Measurements from ENCODE around the gene TBC1D5.
"Not testable (repeated sequence)": the region's sequence is repeated elsewhere in the genome, so short reads cannot be mapped to it uniquely, and the experiment has no call there.

The TBC1D5 gene

GRCh38 chr3:17557749-17558463 is 184.5 kb downstream of the TBC1D5 start:
- Mint-ChIP-seq H3K4me1 (ENCODE audit: low read depth) (peaks cover 5% of the 10 kb centered on the region), H3K9me3 (no peaks in the 10 kb centered on the region), H3K27me3 (no peaks in the 10 kb centered on the region), H3K27ac (no peak overlapping the region), H3K36me3 (ENCODE audit: low read depth) (peaks cover 18% of the 10 kb centered on the region), H3K4me3 (no peak overlapping the region)
- DNase-seq, result no peak

GRCh38 chr3:17555525-17555924 is 186.9 kb downstream of the TBC1D5 start:
- no peak for DNase-seq
- H3K9me3 Mint-ChIP-seq, result no peaks in the 10 kb centered on the region
- no peak overlapping the region for H3K27ac Mint-ChIP-seq
- no peaks in the 10 kb centered on the region for H3K27me3 Mint-ChIP-seq
- peaks cover 12% of the 10 kb centered on the region for H3K36me3 Mint-ChIP-seq (ENCODE audit: low read depth)
- H3K4me3 Mint-ChIP-seq, result no peak overlapping the region
- peaks cover 9% of the 10 kb centered on the region for H3K4me1 Mint-ChIP-seq (ENCODE audit: low read depth)

GRCh38 chr3:17554078-17554477 is 188.4 kb downstream of the TBC1D5 start:
- no peaks in the 10 kb centered on the region for H3K9me3 Mint-ChIP-seq
- no peak for DNase-seq
- H3K27ac Mint-ChIP-seq, result no peak overlapping the region
- H3K36me3 Mint-ChIP-seq (ENCODE audit: low read depth), result peaks cover 7% of the 10 kb centered on the region
- H3K4me3 Mint-ChIP-seq, result no peak overlapping the region
- H3K27me3 Mint-ChIP-seq, result no peaks in the 10 kb centered on the region
- peaks cover 9% of the 10 kb centered on the region for H3K4me1 Mint-ChIP-seq (ENCODE audit: low read depth)

GRCh38 chr3:17553080-17553479 is 189.4 kb downstream of the TBC1D5 start:
- Mint-ChIP-seq H3K9me3 (no peaks in the 10 kb centered on the region), H3K27ac (no peak overlapping the region), H3K4me1 (ENCODE audit: low read depth) (peaks cover 9% of the 10 kb centered on the region), H3K4me3 (no peak overlapping the region), H3K36me3 (ENCODE audit: low read depth) (peaks cover 7% of the 10 kb centered on the region), H3K27me3 (no peaks in the 10 kb centered on the region)
- no peak for DNase-seq

GRCh38 chr3:17552351-17552750 is 190.1 kb downstream of the TBC1D5 start:
- DNase-seq, result no peak
- H3K9me3 Mint-ChIP-seq, result no peaks in the 10 kb centered on the region
- no peak overlapping the region for H3K27ac Mint-ChIP-seq
- no peak overlapping the region for H3K4me3 Mint-ChIP-seq
- H3K36me3 Mint-ChIP-seq (ENCODE audit: low read depth), result peaks cover 7% of the 10 kb centered on the region
- H3K4me1 Mint-ChIP-seq (ENCODE audit: low read depth), result peaks cover 6% of the 10 kb centered on the region
- no peaks in the 10 kb centered on the region for H3K27me3 Mint-ChIP-seq

- Mint-ChIP-seq H3K4me3 (no peak overlapping the region), H3K27me3 (no peaks in the 10 kb centered on the region), H3K27ac (no peak overlapping the region), H3K9me3 (no peaks in the 10 kb centered on the region), H3K4me1 (ENCODE audit: low read depth) (peaks cover 6% of the 10 kb centered on the region), H3K36me3 (ENCODE audit: low read depth) (peaks cover 7% of the 10 kb centered on the region)
- DNase-seq, result no peak
Measured at GRCh38 chr3:17551895-17552294, 190.5 kb downstream of the TBC1D5 start.

GRCh38 chr3:17551333-17551732 is 191.1 kb downstream of the TBC1D5 start:
- Mint-ChIP-seq H3K4me1 (ENCODE audit: low read depth) (peaks cover 6% of the 10 kb centered on the region), H3K9me3 (no peaks in the 10 kb centered on the region)

GRCh38 chr3:17550624-17551023 is 191.8 kb downstream of the TBC1D5 start:
- H3K9me3 Mint-ChIP-seq, result no peaks in the 10 kb centered on the region
- peaks cover 6% of the 10 kb centered on the region for H3K4me1 Mint-ChIP-seq (ENCODE audit: low read depth)
- H3K4me3 Mint-ChIP-seq, result no peak overlapping the region
- peaks cover 3% of the 10 kb centered on the region for H3K36me3 Mint-ChIP-seq (ENCODE audit: low read depth)
- H3K27me3 Mint-ChIP-seq, result no peaks in the 10 kb centered on the region
- H3K27ac Mint-ChIP-seq, result no peak overlapping the region
- no peak for DNase-seq

More at GRCh38 chr3:17551333-17551732, 191.1 kb downstream of the TBC1D5 start:
- H3K27ac Mint-ChIP-seq, result no peak overlapping the region
- no peak overlapping the region for H3K4me3 Mint-ChIP-seq
- H3K27me3 Mint-ChIP-seq, result no peaks in the 10 kb centered on the region
- peaks cover 7% of the 10 kb centered on the region for H3K36me3 Mint-ChIP-seq (ENCODE audit: low read depth)
- DNase-seq, result no peak

- no peak overlapping the region for H3K27ac Mint-ChIP-seq
- H3K36me3 Mint-ChIP-seq (ENCODE audit: low read depth), result peaks cover 17% of the 10 kb centered on the region
- no peaks in the 10 kb centered on the region for H3K4me1 Mint-ChIP-seq (ENCODE audit: low read depth)
- no peak for DNase-seq
- no peaks in the 10 kb centered on the region for H3K27me3 Mint-ChIP-seq
- H3K9me3 Mint-ChIP-seq, result peaks cover 3% of the 10 kb centered on the region
- H3K4me3 Mint-ChIP-seq, result no peak overlapping the region
Measured at GRCh38 chr3:17546500-17547255, 195.8 kb downstream of the TBC1D5 start.

GRCh38 chr3:17544632-17545031 is 197.8 kb downstream of the TBC1D5 start:
- peaks cover 3% of the 10 kb centered on the region for H3K9me3 Mint-ChIP-seq
- H3K27ac Mint-ChIP-seq, result no peak overlapping the region

GRCh38 chr3:17542591-17542990 is 199.8 kb downstream of the TBC1D5 start:
- DNase-seq, result no peak

More at GRCh38 chr3:17544632-17545031, 197.8 kb downstream of the TBC1D5 start:
- no peak for DNase-seq
- Mint-ChIP-seq H3K4me3 (no peak overlapping the region), H3K4me1 (ENCODE audit: low read depth) (no peaks in the 10 kb centered on the region), H3K36me3 (ENCODE audit: low read depth) (peaks cover 28% of the 10 kb centered on the region), H3K27me3 (no peaks in the 10 kb centered on the region)

GRCh38 chr3:17539436-17539835 is 203.0 kb downstream of the TBC1D5 start:
- peaks cover 26% of the 10 kb centered on the region for H3K36me3 Mint-ChIP-seq (ENCODE audit: low read depth)
- H3K9me3 Mint-ChIP-seq, result peaks cover 3% of the 10 kb centered on the region
- DNase-seq, result no peak
- H3K27ac Mint-ChIP-seq, result no peak overlapping the region
- H3K4me1 Mint-ChIP-seq (ENCODE audit: low read depth), result no peaks in the 10 kb centered on the region
- no peaks in the 10 kb centered on the region for H3K27me3 Mint-ChIP-seq
- H3K4me3 Mint-ChIP-seq, result no peak overlapping the region

More at GRCh38 chr3:17542591-17542990, 199.8 kb downstream of the TBC1D5 start:
- Mint-ChIP-seq H3K4me1 (ENCODE audit: low read depth) (no peaks in the 10 kb centered on the region), H3K27ac (no peak overlapping the region), H3K9me3 (peaks cover 3% of the 10 kb centered on the region), H3K4me3 (no peak overlapping the region), H3K27me3 (no peaks in the 10 kb centered on the region), H3K36me3 (ENCODE audit: low read depth) (peaks cover 28% of the 10 kb centered on the region)

GRCh38 chr3:17535274-17535673 is 207.2 kb downstream of the TBC1D5 start:
- peaks cover under 1% of the 10 kb centered on the region for H3K36me3 Mint-ChIP-seq (ENCODE audit: low read depth)
- no peak for DNase-seq
- H3K27ac Mint-ChIP-seq, result no peak overlapping the region
- no peaks in the 10 kb centered on the region for H3K9me3 Mint-ChIP-seq
- no peaks in the 10 kb centered on the region for H3K4me1 Mint-ChIP-seq (ENCODE audit: low read depth)
- no peaks in the 10 kb centered on the region for H3K27me3 Mint-ChIP-seq
- no peak overlapping the region for H3K4me3 Mint-ChIP-seq

- H3K27me3 Mint-ChIP-seq; H3K4me1 Mint-ChIP-seq (ENCODE audit: low read depth); H3K27ac Mint-ChIP-seq; H3K9me3 Mint-ChIP-seq; DNase-seq; H3K36me3 Mint-ChIP-seq (ENCODE audit: low read depth); H3K4me3 Mint-ChIP-seq: not testable (repeated sequence)
Measured at GRCh38 chr3:17532446-17532845, 210.0 kb downstream of the TBC1D5 start.

GRCh38 chr3:17529677-17530076 is 212.8 kb downstream of the TBC1D5 start:
- Mint-ChIP-seq H3K27me3 (no peaks in the 10 kb centered on the region), H3K36me3 (ENCODE audit: low read depth) (peaks cover 4% of the 10 kb centered on the region), H3K9me3 (no peaks in the 10 kb centered on the region), H3K4me1 (ENCODE audit: low read depth) (no peaks in the 10 kb centered on the region), H3K27ac (no peak overlapping the region), H3K4me3 (no peak overlapping the region)
- no peak for DNase-seq
